Smooth muscle cell (in vitro differentiated cells): ENCODE data around the gene RRAGC. TPM values are rescaled to one million over a fixed set of nuclear protein-coding genes. Genes with fewer than 3 reads are reported as not detected.

Experiments used
- DNase-seq: peaks from one replicate; lab custom pipeline; 2025; ENCODE audit not compliant: unreplicated experiment; lab: John Stamatoyannopoulos, UW
- H2AFZ ChIP-seq: fragments of 200-600 bp; sonication (generic); 2 replicates; pipeline ENCODE4 v1.6.0; 2016; ENCODE audit warnings: antibody characterized with exemption, low read depth, mild to moderate bottlenecking
- H3F3A ChIP-seq: fragments of 200-600 bp; sonication (generic); 2 replicates; pipeline ENCODE4 v1.6.0; 2017; ENCODE audit warnings: antibody characterized with exemption, low read depth
- H3K27ac ChIP-seq: fragments of 200-600 bp; sonication (generic); 2 replicates; pipeline ENCODE4 v1.5.1; 2016; ENCODE audit warnings: low read depth, mild to moderate bottlenecking
- H3K27me3 ChIP-seq: fragments of 200-600 bp; sonication (generic); 2 replicates; pipeline ENCODE4 v1.6.1; 2016; ENCODE audit warnings: low read depth, mild to moderate bottlenecking
- H3K36me3 ChIP-seq: fragments of 200-600 bp; sonication (generic); 2 replicates; pipeline ENCODE4 v1.5.1; 2016; ENCODE audit warnings: low read depth
- H3K4me1 ChIP-seq: fragments of 200-600 bp; sonication (generic); 2 replicates; pipeline ENCODE4 v1.5.1; 2016; ENCODE audit warnings: low read depth
- H3K4me2 ChIP-seq: fragments of 200-600 bp; sonication (generic); 2 replicates; pipeline ENCODE4 v1.6.0; 2016; ENCODE audit warnings: mild to moderate bottlenecking
- H3K4me3 ChIP-seq: fragments of 200-600 bp; sonication (generic); 2 replicates; pipeline ENCODE4 v1.5.1; 2016; ENCODE audit warnings: mild to moderate bottlenecking
- H3K79me2 ChIP-seq: fragments of 200-600 bp; sonication (generic); 2 replicates; pipeline ENCODE4 v1.6.0; 2016; ENCODE audit warnings: low read depth, mild to moderate bottlenecking
- H3K9ac ChIP-seq: fragments of 200-600 bp; sonication (generic); 2 replicates; pipeline ENCODE4 v1.6.0; 2016; ENCODE audit warnings: low read depth
- H3K9me3 ChIP-seq: fragments of 200-600 bp; sonication (generic); replicated peaks from 2 replicates; pipeline ENCODE4 v1.5.1; 2016; ENCODE audit warnings: low read depth
- H4K20me1 ChIP-seq: fragments of 200-600 bp; sonication (generic); 2 replicates; pipeline ENCODE4 v1.6.0; 2016; ENCODE audit warnings: low read depth
- WGBS: methylation state at CpG from one replicate; pipeline ENCODE4 v1.1.7; 2016; ENCODE audit warnings: low lambda C conversion rate; 5-methylcytosine and 5-hydroxymethylcytosine counted together
- polyA plus RNA-seq: library from polyadenylated mRNA; unstranded; fragments of >200 nt; fragmentation: Nextera tagmentation; extraction: Ambion mirVana; gene quantifications from 2 replicates; pipeline ENCODE4 v1.2.1, GENCODE V29; 2016
- total RNA-seq: library from RNA; depleted of rRNA; stranded (reverse); fragments of >200 nt; gene quantifications from 2 replicates; pipeline ENCODE4 v1.2.3, GENCODE V29; 2014
- TF ChIP-seq, protein P1 (sequence below): fragments of 200-600 bp; sonication (generic); IDR thresholded peaks from 2 replicates; pipeline ENCODE4 v1.5.1; 2017; ENCODE audit warnings: borderline replicate concordance, mild to moderate bottlenecking, antibody characterized with exemption; ENCODE audit not compliant: insufficient read depth, poor library complexity, severe bottlenecking

Gene RRAGC
- total and polyA plus RNA-seq, 2 experiments from 2014 or later: 13.2 to 13.3 TPM

GRCh38 chr1:38872401-38873026 lies 12.9 kb upstream of the RRAGC start:
- H3K4me1 ChIP-seq: peaks cover 15% of the 10 kb centered on the region
- no peaks in the 10 kb centered on the region for H3K9me3 ChIP-seq
- H3K4me3 ChIP-seq: peak overlapping the region; percentile 82
- peak overlapping the region; percentile 45 for H2AFZ ChIP-seq
- peak overlapping the region; percentile 37 for H3K9ac ChIP-seq
- 6% methylated on average over 25 of the region's 25 CpGs for whole genome bisulfite sequencing
- peak overlapping the region; percentile 14 for H3K27ac ChIP-seq
- H3K27me3 ChIP-seq: no peaks in the 10 kb centered on the region
- TF ChIP-seq, protein P1, sequence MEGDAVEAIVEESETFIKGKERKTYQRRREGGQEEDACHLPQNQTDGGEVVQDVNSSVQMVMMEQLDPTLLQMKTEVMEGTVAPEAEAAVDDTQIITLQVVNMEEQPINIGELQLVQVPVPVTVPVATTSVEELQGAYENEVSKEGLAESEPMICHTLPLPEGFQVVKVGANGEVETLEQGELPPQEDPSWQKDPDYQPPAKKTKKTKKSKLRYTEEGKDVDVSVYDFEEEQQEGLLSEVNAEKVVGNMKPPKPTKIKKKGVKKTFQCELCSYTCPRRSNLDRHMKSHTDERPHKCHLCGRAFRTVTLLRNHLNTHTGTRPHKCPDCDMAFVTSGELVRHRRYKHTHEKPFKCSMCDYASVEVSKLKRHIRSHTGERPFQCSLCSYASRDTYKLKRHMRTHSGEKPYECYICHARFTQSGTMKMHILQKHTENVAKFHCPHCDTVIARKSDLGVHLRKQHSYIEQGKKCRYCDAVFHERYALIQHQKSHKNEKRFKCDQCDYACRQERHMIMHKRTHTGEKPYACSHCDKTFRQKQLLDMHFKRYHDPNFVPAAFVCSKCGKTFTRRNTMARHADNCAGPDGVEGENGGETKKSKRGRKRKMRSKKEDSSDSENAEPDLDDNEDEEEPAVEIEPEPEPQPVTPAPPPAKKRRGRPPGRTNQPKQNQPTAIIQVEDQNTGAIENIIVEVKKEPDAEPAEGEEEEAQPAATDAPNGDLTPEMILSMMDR: no peak
- DNase-seq: no peak
- H3K36me3 ChIP-seq: no peaks in the 10 kb centered on the region
- no peaks in the 10 kb centered on the region for H3F3A ChIP-seq
- H4K20me1 ChIP-seq: peaks cover 25% of the 10 kb centered on the region
- peak overlapping the region; percentile 93 for H3K4me2 ChIP-seq
- H3K79me2 ChIP-seq: peaks cover 20% of the 10 kb centered on the region

GRCh38 chr1:38870996-38871395 lies 11.4 kb upstream of the RRAGC start:
- no peaks in the 10 kb centered on the region for H3K36me3 ChIP-seq
- TF ChIP-seq, protein P1: no peak
- H3K9me3 ChIP-seq: no peaks in the 10 kb centered on the region
- DNase-seq: no peak
- H3K4me2 ChIP-seq: no peak overlapping the region
- H3F3A ChIP-seq: no peaks in the 10 kb centered on the region
- peaks cover 27% of the 10 kb centered on the region for H4K20me1 ChIP-seq
- H3K4me1 ChIP-seq: peaks cover 15% of the 10 kb centered on the region
- H3K79me2 ChIP-seq: peaks cover 26% of the 10 kb centered on the region
- H3K4me3 ChIP-seq: no peak overlapping the region
- no peak overlapping the region for H2AFZ ChIP-seq
- H3K9ac ChIP-seq: no peak overlapping the region
- no peak overlapping the region for H3K27ac ChIP-seq
- WGBS: 96% methylated on average over 8 of the region's 8 CpGs
- H3K27me3 ChIP-seq: no peaks in the 10 kb centered on the region

- no peak overlapping the region for H3K27ac ChIP-seq
- no peak overlapping the region for H3K4me2 ChIP-seq
- no peaks in the 10 kb centered on the region for H3K27me3 ChIP-seq
- peaks cover 24% of the 10 kb centered on the region for H4K20me1 ChIP-seq
- no peak overlapping the region for H3K9ac ChIP-seq
- peaks cover 5% of the 10 kb centered on the region for H3K4me1 ChIP-seq
- no peaks in the 10 kb centered on the region for H3K9me3 ChIP-seq
- H3K79me2 ChIP-seq: peaks cover 23% of the 10 kb centered on the region
- no peak overlapping the region for H2AFZ ChIP-seq
- H3K36me3 ChIP-seq: no peaks in the 10 kb centered on the region
- TF ChIP-seq, protein P1: no peak
- WGBS: 97% methylated on average over 8 of the region's 8 CpGs
- DNase-seq: no peak
- H3F3A ChIP-seq: no peaks in the 10 kb centered on the region
- H3K4me3 ChIP-seq: no peak overlapping the region
Observed at GRCh38 chr1:38867208-38867607, 7.6 kb upstream of the RRAGC start.
